DOHH2 (cell line): ENCODE measurements around the gene EEF1E1.

Experiments
- EZH2phosphoT487 ChIP-seq: fragments of 200-600 bp; sonication (generic); IDR thresholded peaks from 2 replicates; pipeline ENCODE4 v1.6.1; 2017; ENCODE audit warnings: borderline replicate concordance, mild to moderate bottlenecking, antibody characterized with exemption, low read length, moderate library complexity, mixed read lengths
- TF ChIP-seq, protein P1 (sequence below): fragments of 200-600 bp; sonication (generic); IDR thresholded peaks from one replicate; pipeline ENCODE4 v1.5.1; 2014; ENCODE audit warnings: antibody characterized with exemption, mild to moderate bottlenecking, low read depth, low read length; ENCODE audit not compliant: poor library complexity, severe bottlenecking

GRCh38 chr6:8061736-8062135 is 40.6 kb downstream of the EEF1E1 start:
- TF ChIP-seq, protein P1, sequence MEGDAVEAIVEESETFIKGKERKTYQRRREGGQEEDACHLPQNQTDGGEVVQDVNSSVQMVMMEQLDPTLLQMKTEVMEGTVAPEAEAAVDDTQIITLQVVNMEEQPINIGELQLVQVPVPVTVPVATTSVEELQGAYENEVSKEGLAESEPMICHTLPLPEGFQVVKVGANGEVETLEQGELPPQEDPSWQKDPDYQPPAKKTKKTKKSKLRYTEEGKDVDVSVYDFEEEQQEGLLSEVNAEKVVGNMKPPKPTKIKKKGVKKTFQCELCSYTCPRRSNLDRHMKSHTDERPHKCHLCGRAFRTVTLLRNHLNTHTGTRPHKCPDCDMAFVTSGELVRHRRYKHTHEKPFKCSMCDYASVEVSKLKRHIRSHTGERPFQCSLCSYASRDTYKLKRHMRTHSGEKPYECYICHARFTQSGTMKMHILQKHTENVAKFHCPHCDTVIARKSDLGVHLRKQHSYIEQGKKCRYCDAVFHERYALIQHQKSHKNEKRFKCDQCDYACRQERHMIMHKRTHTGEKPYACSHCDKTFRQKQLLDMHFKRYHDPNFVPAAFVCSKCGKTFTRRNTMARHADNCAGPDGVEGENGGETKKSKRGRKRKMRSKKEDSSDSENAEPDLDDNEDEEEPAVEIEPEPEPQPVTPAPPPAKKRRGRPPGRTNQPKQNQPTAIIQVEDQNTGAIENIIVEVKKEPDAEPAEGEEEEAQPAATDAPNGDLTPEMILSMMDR, result no peak
- no peak for TF ChIP-seq EZH2phosphoT487
